CD4-positive, alpha-beta T cell treated with Interleukin-2 at 100 ng/mL for 4 hours (primary cell): ENCODE measurements around the gene ZNF749.
"Not testable (repeated sequence)": the region's sequence is repeated elsewhere in the genome, so short reads cannot be mapped to it uniquely, and the experiment has no call there.

ENCODE experiments used
- DNase-seq: peaks from one replicate; pipeline ENCODE4 v3.0.0-alpha.2; 2020; ENCODE audit warnings: low spot score

Gene ZNF749

DNA sequence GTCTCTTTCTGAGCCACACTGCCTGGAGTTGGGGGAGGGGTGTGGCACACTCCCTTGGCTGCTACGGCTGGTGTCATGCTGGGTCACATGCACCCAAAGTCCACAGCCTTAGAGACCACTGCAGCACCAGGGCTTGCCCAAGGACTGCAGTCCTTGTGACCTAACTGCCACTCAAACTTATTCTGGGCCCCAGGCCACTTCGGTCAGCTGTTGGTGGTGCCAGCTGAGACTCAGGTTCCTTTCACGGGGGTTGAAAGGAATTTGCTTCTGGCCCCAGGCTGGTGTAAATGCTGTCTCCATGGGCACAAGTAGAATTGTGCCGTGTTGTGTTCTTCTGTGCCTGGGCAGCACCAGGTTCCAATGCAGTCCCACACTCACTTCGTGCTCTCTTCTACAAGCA is 31.4 kb downstream of the ZNF749 start:
- DNase-seq = no peak

DNA sequence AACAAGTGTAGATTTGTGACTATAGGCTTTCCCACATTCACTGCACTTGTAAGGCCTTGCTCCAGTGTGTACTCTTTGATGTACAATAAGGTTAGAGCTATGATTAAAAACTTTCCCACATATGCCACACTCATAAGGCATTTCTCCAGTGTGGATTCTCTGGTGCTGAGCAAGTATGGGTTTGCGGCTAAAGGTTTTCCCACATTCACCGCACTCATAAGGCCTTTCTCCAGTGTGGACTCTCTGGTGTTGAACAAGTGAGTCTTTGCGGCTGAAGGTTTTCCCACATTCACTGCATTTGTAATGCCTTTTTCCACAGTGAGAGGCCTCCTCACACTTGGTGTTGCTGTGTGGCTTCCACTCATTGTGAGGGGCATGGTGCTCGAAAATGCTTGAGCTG is 38.5 kb downstream of the ZNF749 start:
- no peak for DNase-seq

DNA sequence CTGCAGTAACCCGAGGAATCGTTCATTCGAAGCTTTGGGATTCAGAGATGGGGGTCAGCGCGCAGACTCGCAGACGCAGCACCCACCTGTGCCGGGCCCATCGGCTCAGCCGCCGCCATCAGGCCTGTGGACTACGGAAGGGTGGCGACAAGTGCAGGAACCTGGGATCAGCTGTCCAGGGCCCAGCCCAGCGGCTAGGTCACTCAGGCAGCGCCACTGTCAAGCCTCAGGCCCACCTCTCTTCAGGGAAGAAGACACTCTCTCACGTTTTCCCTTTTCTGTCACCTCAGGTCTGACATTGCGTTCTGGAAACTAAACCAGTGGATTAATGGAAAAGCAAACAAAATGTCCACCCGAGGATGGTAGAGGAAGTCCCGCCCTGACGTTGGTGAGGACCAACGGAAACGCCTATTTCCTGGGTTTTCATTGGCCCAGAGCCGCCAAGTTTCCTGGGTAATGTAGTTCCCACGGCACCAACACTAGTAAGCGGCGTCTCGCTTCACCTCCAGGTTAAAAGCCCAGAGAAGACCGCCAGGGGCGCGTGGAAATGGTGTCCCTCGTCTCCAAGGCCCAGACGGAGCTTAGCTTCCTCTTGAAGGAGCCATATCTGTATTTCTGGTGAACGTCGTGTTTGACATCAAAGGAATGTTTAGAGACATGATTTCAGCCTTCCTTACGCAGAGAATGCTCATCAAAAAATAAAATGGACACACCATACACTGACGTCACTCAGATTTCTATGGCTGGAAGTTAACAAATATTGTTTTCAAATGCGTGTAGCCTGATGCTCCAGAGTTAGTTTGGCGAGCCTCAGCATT is 42.3 kb downstream of the ZNF749 start, which contains the start of gene ZNF772:
Gene ZNF772 (minus strand): TSS at position 376 of the 818 bp plus-strand sequence. CDS start 257 bp downstream, at position 119.
- peak; percentile 92 for DNase-seq

DNA sequence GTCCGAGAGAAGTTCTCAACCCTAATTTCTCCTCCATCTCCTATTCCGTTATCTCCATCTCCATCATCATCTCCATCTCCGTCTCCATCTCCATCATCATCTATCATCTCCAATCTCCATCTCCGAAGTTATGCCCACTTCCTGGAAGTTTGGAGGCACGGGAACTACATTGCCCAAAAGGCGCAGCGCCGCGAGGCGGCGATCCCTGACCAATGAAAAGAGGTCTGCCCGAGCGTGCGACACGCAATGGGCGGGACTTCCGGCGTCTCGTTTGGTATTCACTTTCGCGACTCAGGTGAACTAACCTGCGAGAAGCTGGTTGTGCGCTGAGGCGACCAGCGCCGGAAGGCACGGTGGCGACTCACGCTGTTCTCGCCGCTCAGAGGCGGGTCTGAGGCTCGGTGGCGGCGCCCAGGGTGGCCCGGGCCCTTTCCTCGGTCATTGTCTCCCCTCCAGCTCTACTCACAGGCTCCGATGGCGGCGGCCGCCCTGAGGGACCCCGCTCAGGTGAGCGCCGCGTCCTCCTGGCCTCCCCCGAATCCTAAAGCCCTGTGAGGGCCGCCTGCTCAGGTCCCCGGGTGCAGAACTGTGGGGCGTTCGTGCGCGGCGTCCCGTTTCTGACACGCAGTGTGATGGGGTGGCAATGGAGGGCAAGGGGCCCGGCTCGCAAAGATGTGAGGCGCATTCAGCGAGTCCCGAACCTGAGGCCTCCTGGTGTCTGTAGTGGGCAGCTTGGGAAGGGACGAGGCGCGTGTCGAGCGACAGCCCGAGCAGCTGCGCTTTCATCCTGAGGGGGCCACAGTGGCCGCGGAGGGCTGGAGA is 52.6 kb downstream of the ZNF749 start, which contains the start of gene ZNF419:
Gene ZNF419 (plus strand): TSS at position 274 of the 822 bp plus-strand sequence. CDS start 201 bp downstream, at position 475.
- DNase-seq = peak; percentile 95

DNA sequence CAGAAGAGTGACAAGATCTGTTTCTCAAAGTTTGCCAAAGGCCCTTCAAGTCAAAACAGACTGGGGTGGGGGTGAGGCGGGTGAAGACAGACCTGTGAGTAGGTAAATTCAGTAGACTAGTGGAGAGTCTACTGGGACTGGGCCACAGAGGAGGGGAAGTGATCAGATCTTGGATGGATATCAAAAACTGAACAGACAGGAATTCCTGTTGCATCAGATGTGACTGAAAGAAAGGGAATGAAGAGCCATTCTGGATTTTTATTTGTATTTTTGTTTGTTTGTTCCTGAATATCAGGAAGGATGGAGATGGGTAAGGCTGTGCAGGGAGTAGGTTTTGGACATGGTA is 53.1 kb downstream of the ZNF749 start:
- DNase-seq = not testable (repeated sequence)
